GM18517 (cell line): Measurements from ENCODE around the gene MEIS1.
"Not testable (repeated sequence)": the region's sequence is repeated elsewhere in the genome, so short reads cannot be mapped to it uniquely, and the experiment has no call there.

Experiments used
- ATAC-seq: cut with Tn5 transposase; IDR thresholded peaks from one replicate; pipeline ENCODE4 v1.9.1; 2021; ENCODE audit warnings: mild to moderate bottlenecking, moderate library complexity; ENCODE audit not compliant: unreplicated experiment

MEIS1 gene

GRCh38 chr2:66466433-66466832 is 31.5 kb downstream of the MEIS1 start:
- no peak for ATAC-seq

DNA sequence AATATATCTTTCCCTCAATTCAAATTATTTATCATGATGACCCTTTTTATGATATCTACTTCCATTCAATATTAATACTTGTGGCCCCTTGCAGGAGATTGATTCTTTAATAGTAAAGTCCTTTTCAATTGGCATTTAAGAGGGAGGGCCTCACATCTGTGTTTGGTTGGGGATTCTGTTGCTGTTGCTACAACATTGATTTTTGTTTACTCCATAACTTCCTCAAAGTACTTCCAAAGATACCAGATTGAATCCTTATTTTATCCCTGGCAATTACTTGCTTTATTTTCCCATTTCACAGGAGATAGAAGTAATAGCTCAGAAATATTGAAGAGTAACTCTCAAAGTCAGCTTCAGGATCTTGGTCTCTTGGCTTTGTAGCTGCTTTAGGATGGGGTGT is 32.8 kb downstream of the MEIS1 start:
- ATAC-seq, result no peak

DNA sequence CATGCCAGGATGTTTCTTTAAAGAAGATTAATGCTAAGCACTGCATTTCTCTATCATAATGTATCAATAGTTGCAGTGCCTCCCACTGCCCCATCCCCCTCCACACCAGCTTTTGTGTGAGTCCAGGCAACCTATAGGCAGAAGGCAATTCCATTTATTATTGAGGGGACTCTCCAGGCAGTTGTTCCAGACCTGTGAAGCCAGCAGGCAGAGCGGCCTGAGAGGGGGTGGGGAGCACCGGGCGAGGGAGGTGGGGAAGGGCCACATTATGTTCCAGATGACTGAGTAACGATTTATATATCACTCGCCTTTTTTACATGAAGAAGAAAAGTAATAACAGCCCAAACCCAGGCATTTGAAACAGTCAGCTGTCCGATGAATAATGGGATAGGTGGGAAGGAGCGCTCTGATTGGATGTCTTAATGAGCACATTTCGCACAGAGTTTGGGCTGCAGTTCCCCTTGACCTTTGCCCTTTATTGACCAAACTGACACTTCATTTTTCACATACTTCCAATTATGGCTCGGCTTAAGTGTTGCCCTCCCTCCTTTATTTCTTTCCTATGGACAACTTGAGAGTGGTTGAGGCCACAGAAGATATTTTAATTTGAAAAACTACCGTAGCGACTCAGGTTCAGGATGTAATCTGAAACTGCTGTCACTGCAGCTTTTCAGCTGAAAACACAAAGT is 34.4 kb downstream of the MEIS1 start:
- ATAC-seq, result no peak

- ATAC-seq, result no peak
Measured at GRCh38 chr2:66470199-66470598, 35.3 kb downstream of the MEIS1 start.

- no peak for ATAC-seq
Measured at GRCh38 chr2:66472225-66472843, 37.4 kb downstream of the MEIS1 start.

GRCh38 chr2:66477135-66477842 is 42.4 kb downstream of the MEIS1 start:
- ATAC-seq, result no peak

DNA sequence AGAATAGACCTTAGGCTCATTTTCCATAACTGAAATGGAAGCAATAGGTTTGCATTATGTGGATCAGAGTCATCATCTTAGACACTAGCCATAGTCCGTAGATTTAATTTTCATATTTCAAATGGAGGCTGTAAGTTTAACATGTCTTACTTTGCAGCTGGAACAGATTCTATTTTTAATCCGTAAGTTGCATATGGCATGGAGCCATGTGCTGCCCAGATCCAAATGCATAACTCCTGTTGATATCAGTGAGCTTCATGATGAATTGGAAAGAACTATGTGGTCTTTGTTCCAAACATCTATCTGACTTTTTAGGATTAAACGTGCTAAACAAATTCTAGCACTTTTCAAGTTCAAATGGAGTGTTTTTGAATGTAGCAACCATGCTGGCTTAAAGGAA is 43.4 kb downstream of the MEIS1 start:
- no peak for ATAC-seq

DNA sequence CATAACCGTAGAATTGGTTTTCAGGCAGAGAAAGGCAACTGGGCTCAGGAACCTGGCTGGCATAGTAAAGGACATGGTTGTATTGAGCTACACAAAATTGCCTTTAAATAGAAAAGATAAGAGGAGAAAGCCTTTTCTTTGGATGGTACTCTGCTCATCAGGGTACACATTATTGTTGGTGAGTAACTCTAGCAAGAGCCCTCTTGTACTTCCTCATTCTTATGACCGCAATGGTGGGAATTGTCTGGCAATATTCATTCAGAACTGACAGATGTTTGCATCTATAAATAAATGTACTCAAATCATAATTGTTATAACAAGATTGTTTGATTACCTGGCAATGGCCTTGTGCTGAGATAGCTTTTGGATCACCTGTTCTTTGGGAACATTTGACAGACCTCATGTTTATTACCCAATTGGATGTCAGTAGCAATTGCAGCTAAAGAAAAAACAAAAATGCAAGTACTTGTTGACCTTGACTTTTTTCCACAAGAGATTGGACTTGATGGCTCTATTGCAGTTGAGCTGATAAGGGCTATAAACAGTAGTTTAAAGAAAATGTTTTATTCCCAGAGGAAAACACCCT is 43.9 kb downstream of the MEIS1 start:
- no peak for ATAC-seq

- ATAC-seq, result no peak
Measured at GRCh38 chr2:66481100-66481549, 46.2 kb downstream of the MEIS1 start.

DNA sequence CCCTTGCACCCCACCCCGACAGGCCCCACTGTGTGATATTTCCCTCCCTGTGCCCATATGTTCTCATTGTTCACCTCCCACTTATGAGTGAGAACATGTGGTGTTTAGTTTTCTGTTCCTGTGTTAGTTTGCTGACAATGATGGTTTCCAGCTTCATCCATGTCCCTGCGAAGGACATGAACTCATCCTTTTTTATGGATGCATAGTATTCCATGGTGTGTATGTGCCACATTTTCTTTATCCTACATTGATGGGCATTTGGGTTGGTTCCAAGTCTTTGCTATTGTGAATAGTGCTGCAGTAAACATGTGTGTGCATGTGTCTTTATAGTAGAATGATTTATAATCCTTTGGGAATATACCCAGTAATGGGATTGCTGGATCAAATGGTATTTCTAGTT is 50.3 kb downstream of the MEIS1 start:
- not testable (repeated sequence) for ATAC-seq

GRCh38 chr2:66488946-66489345 is 54.0 kb downstream of the MEIS1 start:
- no peak for ATAC-seq

DNA sequence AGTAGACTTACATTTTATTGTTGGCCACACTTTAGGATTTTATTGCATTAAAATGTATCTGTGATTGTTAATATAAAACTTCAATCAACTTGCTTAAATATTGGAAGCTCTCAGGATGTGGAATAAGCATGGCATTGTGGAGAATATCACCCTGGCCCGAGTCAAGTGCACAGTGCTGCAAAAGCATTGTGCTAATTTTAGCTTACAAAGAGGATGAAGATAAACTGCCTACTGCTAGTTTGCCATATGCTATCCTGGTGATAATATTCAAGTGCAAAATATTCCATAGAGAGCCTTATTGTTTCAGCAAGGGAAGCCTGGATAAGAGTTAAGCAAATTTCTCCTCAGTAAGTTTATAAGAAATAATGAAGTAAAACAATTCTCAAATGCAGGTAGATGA is 54.5 kb downstream of the MEIS1 start:
- ATAC-seq, result no peak

DNA sequence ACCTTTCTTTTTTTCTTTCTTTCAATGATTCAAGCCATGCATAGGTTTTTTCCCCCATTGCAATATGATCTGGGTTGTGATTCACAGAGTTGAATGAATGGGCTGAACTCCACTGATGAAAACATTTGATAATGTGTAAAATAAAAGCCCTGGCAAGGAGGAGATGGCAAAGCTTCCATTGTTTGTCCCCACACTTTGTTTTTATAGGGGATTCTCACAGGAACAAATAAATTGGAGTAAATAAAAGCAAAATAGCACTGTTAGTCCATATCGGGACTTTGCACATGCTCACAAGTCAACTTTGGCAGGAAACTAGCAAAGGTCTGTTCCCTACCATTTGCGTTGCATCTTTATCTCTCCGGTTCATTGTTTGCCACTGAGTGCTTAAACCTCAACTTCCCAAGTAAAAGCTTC is 55.7 kb downstream of the MEIS1 start:
- ATAC-seq, result no peak

DNA sequence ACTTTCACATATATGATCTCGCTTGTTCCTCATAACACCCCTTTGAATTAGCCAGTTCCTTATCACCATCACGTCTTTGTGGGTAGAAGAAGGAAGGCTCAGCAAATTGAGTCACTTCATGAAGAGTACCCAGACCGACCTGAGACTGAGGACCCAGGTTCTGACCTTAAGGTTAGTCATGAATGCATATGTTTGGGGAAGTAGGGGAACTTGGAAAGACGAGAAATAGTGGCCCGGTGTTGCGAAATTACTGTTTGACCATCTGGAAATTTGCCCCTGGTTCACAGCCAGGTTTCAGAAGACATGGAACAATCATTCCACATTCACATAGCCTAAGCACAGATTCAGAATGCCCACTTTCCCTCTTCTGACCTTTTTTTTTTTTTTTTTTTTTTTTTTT is 59.8 kb downstream of the MEIS1 start:
- ATAC-seq, result no peak

DNA sequence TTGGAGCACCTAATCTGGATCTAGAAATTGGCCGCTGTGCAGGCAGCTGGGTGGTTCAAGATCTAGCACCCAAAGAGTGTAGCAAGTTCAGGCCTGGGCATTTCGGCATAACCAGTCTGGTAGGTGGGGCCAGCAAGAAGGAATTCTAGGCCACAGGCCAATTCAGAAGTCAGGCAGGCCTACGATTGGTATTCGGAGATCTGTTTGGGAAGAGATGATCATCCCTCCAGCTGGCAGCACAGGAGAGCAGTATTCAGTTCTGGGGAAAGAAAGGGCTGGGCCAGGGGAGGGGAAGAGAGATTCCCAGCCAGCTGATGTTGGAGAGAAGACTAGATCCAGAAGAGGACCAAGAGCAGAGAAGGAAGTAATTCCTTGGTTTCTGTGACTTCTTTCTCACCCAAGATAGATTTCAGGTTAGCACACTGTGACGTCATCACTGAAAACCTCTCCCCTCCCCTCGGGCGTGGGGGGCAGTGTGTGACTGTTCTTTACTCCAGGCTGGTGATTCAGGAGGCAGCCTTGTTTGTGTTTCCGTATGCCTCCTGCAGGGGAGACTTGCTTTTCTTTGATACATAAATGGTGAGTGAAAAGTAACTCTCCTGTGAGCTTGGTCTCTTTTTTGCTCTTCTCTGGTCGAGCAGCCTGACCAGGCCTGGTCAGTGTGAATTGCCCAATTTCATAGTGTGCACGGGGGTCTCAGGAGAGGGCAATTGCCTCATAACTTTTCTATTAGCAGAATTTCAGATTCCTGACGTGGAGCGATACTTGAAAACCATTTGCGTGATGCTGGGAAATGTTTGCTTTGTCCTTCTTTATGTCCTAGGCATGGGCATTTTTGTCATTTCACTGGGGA is 61.1 kb downstream of the MEIS1 start:
- ATAC-seq, result no peak

- ATAC-seq, result no peak
Measured at GRCh38 chr2:66496670-66497420, 61.9 kb downstream of the MEIS1 start.

DNA sequence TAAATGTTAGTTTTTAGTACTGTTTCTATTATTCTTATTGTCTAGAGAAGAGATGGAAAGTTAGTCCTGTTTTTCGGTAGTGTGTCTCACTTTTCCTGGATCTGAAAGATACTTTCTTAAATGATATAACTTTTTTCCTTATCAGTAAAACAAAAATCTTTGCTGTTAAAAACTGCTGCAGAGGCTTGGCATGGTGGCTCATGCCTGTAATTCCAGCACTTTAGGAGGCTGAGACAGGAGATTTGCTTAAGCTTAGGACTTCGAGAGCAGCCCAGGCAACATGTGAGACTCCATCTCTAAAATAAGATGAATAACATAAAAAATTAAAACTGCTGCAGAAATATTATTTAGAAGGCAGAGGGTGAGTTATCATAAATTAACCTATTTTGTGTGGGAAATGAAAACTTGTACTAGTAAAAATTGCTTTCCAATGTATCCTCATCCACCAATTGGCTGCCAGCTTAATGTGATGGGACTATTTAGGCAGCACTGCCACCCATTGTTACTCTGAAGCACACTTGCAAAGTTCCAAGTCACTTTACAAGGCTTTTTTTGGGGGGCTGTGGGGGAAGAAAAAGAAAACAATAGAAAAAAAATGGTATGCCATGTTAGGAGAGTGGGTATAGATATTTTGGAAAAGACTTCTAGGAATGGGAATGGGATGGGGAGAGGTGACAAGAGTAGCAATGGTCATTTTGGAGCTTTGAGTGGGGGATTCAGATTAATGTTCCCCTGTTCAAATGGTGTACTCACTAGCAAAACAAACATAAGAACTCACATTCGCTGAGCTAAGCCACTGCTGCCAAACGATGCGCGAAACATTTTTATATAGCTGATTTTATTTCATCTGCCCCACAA is 62.7 kb downstream of the MEIS1 start:
- no peak for ATAC-seq

DNA sequence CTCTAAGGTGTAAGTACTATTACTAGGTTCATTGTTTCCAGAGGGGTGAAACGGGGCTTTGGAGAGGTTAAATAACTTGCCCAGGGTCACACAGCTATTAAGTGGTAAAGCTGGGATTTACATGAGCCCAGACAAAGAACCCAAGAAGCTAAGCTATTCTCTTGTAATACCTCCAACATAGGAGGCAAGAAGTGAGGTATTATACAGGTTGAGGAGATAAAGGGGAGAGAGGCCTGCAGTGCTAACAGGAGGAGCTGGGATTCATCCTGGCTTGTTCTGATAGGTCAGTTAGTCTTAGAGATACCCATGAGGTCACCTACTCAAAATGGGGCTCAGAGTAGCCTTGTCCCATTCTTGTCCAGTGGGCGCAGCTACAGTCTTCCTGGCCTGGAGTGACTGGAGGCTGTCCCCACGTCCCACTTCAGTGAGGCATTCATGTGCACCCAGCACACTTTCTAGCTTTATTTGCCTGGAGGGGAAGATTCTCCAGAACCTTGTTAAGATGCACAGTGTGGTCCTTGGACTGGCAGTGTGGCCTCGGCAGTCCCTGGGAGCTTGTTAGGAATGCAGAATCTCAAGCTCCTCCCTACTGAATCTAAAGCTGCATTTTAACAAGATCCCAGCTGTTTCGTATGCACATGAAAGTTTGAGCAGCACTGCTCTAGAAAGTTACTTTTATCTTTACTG is 63.5 kb downstream of the MEIS1 start:
- ATAC-seq, result no peak

DNA sequence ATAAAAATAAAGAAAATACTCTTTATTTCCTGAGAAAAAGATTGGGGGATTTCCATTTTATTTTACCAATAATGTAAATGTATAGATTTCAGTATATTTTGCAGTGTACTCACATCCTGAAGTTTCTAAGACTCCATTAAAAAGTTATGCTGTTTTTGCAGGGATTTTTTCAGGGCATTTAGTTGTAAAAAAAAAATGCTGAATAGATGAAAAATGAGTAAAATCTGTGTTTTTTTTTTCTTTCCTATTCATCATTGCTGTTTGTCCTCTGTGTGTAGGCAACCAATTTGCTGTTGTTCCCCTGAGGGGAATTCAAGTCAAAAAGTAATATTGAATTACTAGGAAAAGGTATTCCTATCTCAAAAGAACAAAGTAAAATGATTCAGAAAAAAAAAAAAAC is 66.3 kb downstream of the MEIS1 start:
- ATAC-seq, result no peak
